ENCODE measurements around the gene ASCL3. TPM values are rescaled to one million over a fixed set of nuclear protein-coding genes. Genes with fewer than 3 reads are reported as not detected.
"Not testable (repeated sequence)": the region's sequence is repeated elsewhere in the genome, so short reads cannot be mapped to it uniquely, and the experiment has no call there.

Gene ASCL3
- total RNA-seq, 1 donor from 2014 or later = not detected

GRCh38 chr11:8917157-8917825, 25.5 kb downstream of the ASCL3 start:
- DNase-seq (ENCODE audit: missing footprints) (no peak), ATAC-seq (peak; percentile 41)
- intact Hi-C loops (cut with DNase I) = no loop called here

GRCh38 chr11:8914661-8915018, 28.2 kb downstream of the ASCL3 start:
- ATAC-seq = no peak
- intact Hi-C loops (cut with DNase I) = loop anchor here (5.0 kb wide), 3 partner anchors 42 to 232 kb away; partner anchors contain the start of genes RPL27A, TMEM9B and TRIM66
- DNase-seq (ENCODE audit: missing footprints) = no peak

GRCh38 chr11:8913961-8914660, 28.7 kb downstream of the ASCL3 start:
- intact Hi-C loops (cut with DNase I) = loop anchor here (5.0 kb wide), 3 partner anchors 42 to 232 kb away; partner anchors contain the start of genes RPL27A, TMEM9B and TRIM66
- DNase-seq (ENCODE audit: missing footprints) (no peak), ATAC-seq (no peak)

GRCh38 chr11:8911029-8911823, 31.6 kb downstream of the ASCL3 start, which contains the start of gene AKIP1:
TSS of gene AKIP1 (plus strand) at chr11:8911189. CDS start at chr11:8911450, 261 bp downstream.
- intact Hi-C loops (cut with DNase I) = loop anchor here (5.0 kb wide), 3 partner anchors 39 to 229 kb away; partner anchors contain the start of genes RPL27A, TMEM9B and TRIM66
- ATAC-seq = peak; percentile 97
- peak; percentile 98 for DNase-seq (ENCODE audit: missing footprints)

GRCh38 chr11:8910649-8911026, 32.2 kb downstream of the ASCL3 start:
- no peak for DNase-seq (ENCODE audit: missing footprints)
- ATAC-seq = peak; percentile 21
- intact Hi-C loops (cut with DNase I) = loop anchor here (5.0 kb wide), 3 partner anchors 38 to 228 kb away; partner anchors contain the start of genes RPL27A, TMEM9B and TRIM66

- intact Hi-C loops (cut with DNase I) = no loop called here
- ATAC-seq = no peak
- DNase-seq (ENCODE audit: missing footprints) = no peak
Observed at GRCh38 chr11:8908099-8908498, 34.7 kb downstream of the ASCL3 start.

GRCh38 chr11:8907116-8907515, 35.7 kb downstream of the ASCL3 start:
- no peak for DNase-seq (ENCODE audit: missing footprints)
- intact Hi-C loops (cut with DNase I) = no loop called here

GRCh38 chr11:8905528-8906165, 37.2 kb downstream of the ASCL3 start:
- no peak for DNase-seq (ENCODE audit: missing footprints)

More at GRCh38 chr11:8907116-8907515, 35.7 kb downstream of the ASCL3 start:
- ATAC-seq = no peak

GRCh38 chr11:8899119-8899753, 43.6 kb downstream of the ASCL3 start:
- no peak for DNase-seq (ENCODE audit: missing footprints)
- intact Hi-C loops (cut with DNase I) = no loop called here
- no peak for ATAC-seq

More at GRCh38 chr11:8905528-8906165, 37.2 kb downstream of the ASCL3 start:
- ATAC-seq = no peak
- intact Hi-C loops (cut with DNase I) = no loop called here

- intact Hi-C loops (cut with DNase I); DNase-seq (ENCODE audit: missing footprints); ATAC-seq: not testable (repeated sequence)
Observed at GRCh38 chr11:8891185-8891584, 51.6 kb downstream of the ASCL3 start.

Other genes starting within 250 kb of the ASCL3 start
- gene AKIP1, start 31.8 kb downstream of the ASCL3 start, total RNA-seq = 23.3 TPM
- not detected for gene C11orf16, start 10.1 kb downstream of the ASCL3 start, total RNA-seq
- gene TMEM9B, start 21.4 kb upstream of the ASCL3 start, total RNA-seq = 46.1 TPM
- 0.76 TPM for gene NRIP3, start 61.0 kb upstream of the ASCL3 start, total RNA-seq
- gene SCUBE2, start 148.6 kb upstream of the ASCL3 start, total RNA-seq = 1.3 TPM